ENCODE measurements around the gene LMX1B. TPM values are rescaled to one million over a fixed set of nuclear protein-coding genes. Genes with fewer than 3 reads are reported as not detected.

LMX1B gene
- total RNA-seq, 1 experiment from 2014 or later = 11.3 TPM

DNA sequence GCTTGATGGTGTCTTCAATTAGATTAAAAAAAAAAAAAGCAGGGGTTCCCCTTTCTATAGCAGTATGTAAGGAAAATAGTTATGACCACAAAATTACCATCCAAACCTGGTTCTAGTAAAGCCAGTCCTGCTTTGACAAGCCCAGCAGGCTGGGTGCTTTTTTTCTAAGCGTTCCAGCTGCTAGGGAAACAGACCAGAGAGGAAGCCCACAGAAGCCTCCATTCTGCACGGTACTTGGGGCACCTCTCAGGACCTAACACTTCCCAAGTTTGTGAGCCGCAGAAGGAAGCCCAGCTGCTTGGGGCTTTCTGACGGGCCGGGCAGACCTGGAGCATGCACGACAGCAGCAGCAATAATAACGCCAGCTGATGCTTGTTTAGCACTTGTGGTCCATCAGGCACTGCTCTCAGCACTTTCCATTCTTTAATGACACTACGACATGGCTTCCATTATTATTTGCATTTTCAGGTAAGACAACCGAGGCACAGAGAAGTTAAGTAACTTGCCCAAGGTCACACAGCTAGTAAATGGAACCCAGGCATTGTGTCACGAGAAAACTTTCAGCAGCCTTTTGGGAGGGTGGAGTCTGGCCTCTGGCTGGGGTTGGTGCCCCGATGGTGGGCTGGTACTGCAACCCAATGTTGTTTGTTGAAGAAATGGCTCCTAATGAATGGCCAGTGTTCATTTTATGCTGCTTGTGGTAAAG is 15.4 kb downstream of the LMX1B start:
- ChIA-PET RAD21 (ENCODE audit: low non-redundant PET in 1 of 2, low total read pairs in 2 of 2, uncharacterized antibody in 2 of 2, unreplicated experiment in 2 of 2) (no interaction called here), POLR2A (no interaction called here), CTCF (interaction anchor here (0.7 to 1.2 kb wide), 2 partner anchors 33 to 61 kb away, joined by 3 read pairs; no protein-coding TSS in a partner anchor)
- no peak for TF ChIP-seq EGR1 (IDR thresholded peaks at IDR 0.05; ENCODE audit: low read depth)
- no peak for TF ChIP-seq SIN3A (IDR thresholded peaks at IDR 0.05; ENCODE audit: low read depth)
- TF ChIP-seq CEBPB (IDR thresholded peaks at IDR 0.05; ENCODE audit: low read depth) = no peak
- no peak for TF ChIP-seq FOSL1 (IDR thresholded peaks at IDR 0.05; ENCODE audit: low read depth)
- no peak for TF ChIP-seq SP1 (IDR thresholded peaks at IDR 0.05; ENCODE audit: low read depth)
- no peak for TF ChIP-seq ELF1 (IDR thresholded peaks at IDR 0.05; ENCODE audit: borderline replicate concordance, low read depth)
- TF ChIP-seq POLR2AphosphoS5 (IDR thresholded peaks at IDR 0.05; ENCODE audit: low read depth, low read length) = no peak
- TF ChIP-seq, protein P1, sequence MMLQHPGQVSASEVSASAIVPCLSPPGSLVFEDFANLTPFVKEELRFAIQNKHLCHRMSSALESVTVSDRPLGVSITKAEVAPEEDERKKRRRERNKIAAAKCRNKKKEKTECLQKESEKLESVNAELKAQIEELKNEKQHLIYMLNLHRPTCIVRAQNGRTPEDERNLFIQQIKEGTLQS (IDR thresholded peaks at IDR 0.05) = no peak
- TF ChIP-seq, protein P2, sequence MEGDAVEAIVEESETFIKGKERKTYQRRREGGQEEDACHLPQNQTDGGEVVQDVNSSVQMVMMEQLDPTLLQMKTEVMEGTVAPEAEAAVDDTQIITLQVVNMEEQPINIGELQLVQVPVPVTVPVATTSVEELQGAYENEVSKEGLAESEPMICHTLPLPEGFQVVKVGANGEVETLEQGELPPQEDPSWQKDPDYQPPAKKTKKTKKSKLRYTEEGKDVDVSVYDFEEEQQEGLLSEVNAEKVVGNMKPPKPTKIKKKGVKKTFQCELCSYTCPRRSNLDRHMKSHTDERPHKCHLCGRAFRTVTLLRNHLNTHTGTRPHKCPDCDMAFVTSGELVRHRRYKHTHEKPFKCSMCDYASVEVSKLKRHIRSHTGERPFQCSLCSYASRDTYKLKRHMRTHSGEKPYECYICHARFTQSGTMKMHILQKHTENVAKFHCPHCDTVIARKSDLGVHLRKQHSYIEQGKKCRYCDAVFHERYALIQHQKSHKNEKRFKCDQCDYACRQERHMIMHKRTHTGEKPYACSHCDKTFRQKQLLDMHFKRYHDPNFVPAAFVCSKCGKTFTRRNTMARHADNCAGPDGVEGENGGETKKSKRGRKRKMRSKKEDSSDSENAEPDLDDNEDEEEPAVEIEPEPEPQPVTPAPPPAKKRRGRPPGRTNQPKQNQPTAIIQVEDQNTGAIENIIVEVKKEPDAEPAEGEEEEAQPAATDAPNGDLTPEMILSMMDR (IDR thresholded peaks at IDR 0.05 in 2 of 3, conservative IDR thresholded peaks at IDR 0.05 in 1 of 3; ENCODE audit: borderline replicate concordance in 1 of 3, insufficient read depth in 1 of 3, low read depth in 2 of 3, low read length in 2 of 3) = no peak
- TF ChIP-seq TCF7L2 (IDR thresholded peaks at IDR 0.05; ENCODE audit: borderline replicate concordance, extremely low read depth, insufficient read depth, insufficient read length) = no peak
- TF ChIP-seq SRF (IDR thresholded peaks at IDR 0.05; ENCODE audit: low read depth) = no peak
- TF ChIP-seq RAD21 (IDR thresholded peaks at IDR 0.05; ENCODE audit: low read depth) = no peak
- TF ChIP-seq, protein P3, sequence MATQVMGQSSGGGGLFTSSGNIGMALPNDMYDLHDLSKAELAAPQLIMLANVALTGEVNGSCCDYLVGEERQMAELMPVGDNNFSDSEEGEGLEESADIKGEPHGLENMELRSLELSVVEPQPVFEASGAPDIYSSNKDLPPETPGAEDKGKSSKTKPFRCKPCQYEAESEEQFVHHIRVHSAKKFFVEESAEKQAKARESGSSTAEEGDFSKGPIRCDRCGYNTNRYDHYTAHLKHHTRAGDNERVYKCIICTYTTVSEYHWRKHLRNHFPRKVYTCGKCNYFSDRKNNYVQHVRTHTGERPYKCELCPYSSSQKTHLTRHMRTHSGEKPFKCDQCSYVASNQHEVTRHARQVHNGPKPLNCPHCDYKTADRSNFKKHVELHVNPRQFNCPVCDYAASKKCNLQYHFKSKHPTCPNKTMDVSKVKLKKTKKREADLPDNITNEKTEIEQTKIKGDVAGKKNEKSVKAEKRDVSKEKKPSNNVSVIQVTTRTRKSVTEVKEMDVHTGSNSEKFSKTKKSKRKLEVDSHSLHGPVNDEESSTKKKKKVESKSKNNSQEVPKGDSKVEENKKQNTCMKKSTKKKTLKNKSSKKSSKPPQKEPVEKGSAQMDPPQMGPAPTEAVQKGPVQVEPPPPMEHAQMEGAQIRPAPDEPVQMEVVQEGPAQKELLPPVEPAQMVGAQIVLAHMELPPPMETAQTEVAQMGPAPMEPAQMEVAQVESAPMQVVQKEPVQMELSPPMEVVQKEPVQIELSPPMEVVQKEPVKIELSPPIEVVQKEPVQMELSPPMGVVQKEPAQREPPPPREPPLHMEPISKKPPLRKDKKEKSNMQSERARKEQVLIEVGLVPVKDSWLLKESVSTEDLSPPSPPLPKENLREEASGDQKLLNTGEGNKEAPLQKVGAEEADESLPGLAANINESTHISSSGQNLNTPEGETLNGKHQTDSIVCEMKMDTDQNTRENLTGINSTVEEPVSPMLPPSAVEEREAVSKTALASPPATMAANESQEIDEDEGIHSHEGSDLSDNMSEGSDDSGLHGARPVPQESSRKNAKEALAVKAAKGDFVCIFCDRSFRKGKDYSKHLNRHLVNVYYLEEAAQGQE (IDR thresholded peaks at IDR 0.05; ENCODE audit: low read depth) = no peak
- TF ChIP-seq EZH2 (IDR thresholded peaks at IDR 0.05) = no peak
- TF ChIP-seq YY1 (IDR thresholded peaks at IDR 0.05; ENCODE audit: extremely low read depth, insufficient replicate concordance, low read depth, low read length) = no peak
- TF ChIP-seq, protein P4, sequence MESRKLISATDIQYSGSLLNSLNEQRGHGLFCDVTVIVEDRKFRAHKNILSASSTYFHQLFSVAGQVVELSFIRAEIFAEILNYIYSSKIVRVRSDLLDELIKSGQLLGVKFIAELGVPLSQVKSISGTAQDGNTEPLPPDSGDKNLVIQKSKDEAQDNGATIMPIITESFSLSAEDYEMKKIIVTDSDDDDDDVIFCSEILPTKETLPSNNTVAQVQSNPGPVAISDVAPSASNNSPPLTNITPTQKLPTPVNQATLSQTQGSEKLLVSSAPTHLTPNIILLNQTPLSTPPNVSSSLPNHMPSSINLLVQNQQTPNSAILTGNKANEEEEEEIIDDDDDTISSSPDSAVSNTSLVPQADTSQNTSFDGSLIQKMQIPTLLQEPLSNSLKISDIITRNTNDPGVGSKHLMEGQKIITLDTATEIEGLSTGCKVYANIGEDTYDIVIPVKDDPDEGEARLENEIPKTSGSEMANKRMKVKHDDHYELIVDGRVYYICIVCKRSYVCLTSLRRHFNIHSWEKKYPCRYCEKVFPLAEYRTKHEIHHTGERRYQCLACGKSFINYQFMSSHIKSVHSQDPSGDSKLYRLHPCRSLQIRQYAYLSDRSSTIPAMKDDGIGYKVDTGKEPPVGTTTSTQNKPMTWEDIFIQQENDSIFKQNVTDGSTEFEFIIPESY (IDR thresholded peaks at IDR 0.05; ENCODE audit: extremely low read depth, insufficient replicate concordance, low read length) = no peak
- TF ChIP-seq ZFX (IDR thresholded peaks at IDR 0.05) = no peak
- no peak overlapping the region for H3K4me2 ChIP-seq (ENCODE audit: low read length)
- H3K9me2 ChIP-seq (ENCODE audit: insufficient read depth) = no peaks in the 10 kb centered on the region
- H4K20me1 ChIP-seq (ENCODE audit: insufficient read depth) = no peaks in the 10 kb centered on the region
- no peak overlapping the region for H2AFZ ChIP-seq (ENCODE audit: low read depth, low read length, poor library complexity, severe bottlenecking)
- ATAC-seq (no peak), DNase-seq (ENCODE audit: low read depth, low spot score) (no peak)
- intact Hi-C loops (cut with micrococcal nuclease) = no loop called here
- H3K36me3 ChIP-seq (ENCODE audit: control insufficient read depth in 1 of 2, insufficient read depth in 2 of 2, low read length in 2 of 2) = no peaks in the 10 kb centered on the region
- BruUV-seq (replicated peaks) = no TSS peak
- no peaks in the 10 kb centered on the region for H3K27me3 ChIP-seq (ENCODE audit: insufficient read depth, low read length)
- no peak overlapping the region for H3K27ac ChIP-seq (ENCODE audit: low read depth, low read length)
- no peaks in the 10 kb centered on the region for H3K9me3 ChIP-seq (ENCODE audit: control insufficient read depth in 1 of 2, insufficient read depth in 1 of 2, low read depth in 1 of 2, low read length in 2 of 2)
- no peaks in the 10 kb centered on the region; the same call in 1 of the 2 replicates for H3K79me2 ChIP-seq (ENCODE audit: insufficient read depth, low read length)
- no peak overlapping the region for H3K9ac ChIP-seq (ENCODE audit: low read length)
- peaks cover 0 to 2% of the 10 kb centered on the region in 2 experiments; a peak in 1 of 4 replicates for H3K4me1 ChIP-seq (ENCODE audit: control insufficient read depth in 1 of 2, insufficient read depth in 2 of 2, low read length in 2 of 2)
- H3K4me3 ChIP-seq (replicated peaks in 1 of 2; ENCODE audit: low read depth in 1 of 2, low read length in 2 of 2) = no peak overlapping the region

Data from HCT116 (cell line).